ENCODE data around the gene TIMP3.

DNA sequence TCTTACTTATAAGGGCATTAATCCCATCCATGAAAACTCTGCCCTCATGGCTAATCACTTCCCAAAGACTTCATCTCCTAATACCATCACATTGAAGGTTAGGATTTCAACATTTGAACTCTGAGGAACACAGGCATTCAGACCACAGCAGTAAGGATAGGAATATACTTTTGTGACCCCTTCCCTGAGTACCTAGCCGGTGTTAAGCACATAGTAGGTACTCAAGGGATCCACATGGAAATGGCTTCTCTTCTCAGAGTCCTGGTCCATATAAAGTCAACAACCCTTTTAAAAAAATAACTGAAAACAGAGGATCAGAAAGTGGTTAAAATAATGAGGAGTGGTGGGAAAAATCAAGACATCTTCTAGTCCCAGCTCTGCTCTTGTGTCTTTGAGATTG lies 78.0 kb downstream of the TIMP3 start:
- TF ChIP-seq, protein P1, sequence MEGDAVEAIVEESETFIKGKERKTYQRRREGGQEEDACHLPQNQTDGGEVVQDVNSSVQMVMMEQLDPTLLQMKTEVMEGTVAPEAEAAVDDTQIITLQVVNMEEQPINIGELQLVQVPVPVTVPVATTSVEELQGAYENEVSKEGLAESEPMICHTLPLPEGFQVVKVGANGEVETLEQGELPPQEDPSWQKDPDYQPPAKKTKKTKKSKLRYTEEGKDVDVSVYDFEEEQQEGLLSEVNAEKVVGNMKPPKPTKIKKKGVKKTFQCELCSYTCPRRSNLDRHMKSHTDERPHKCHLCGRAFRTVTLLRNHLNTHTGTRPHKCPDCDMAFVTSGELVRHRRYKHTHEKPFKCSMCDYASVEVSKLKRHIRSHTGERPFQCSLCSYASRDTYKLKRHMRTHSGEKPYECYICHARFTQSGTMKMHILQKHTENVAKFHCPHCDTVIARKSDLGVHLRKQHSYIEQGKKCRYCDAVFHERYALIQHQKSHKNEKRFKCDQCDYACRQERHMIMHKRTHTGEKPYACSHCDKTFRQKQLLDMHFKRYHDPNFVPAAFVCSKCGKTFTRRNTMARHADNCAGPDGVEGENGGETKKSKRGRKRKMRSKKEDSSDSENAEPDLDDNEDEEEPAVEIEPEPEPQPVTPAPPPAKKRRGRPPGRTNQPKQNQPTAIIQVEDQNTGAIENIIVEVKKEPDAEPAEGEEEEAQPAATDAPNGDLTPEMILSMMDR (conservative IDR thresholded peaks at IDR 0.05 in 1 of 2, IDR thresholded peaks at IDR 0.05 in 1 of 2; ENCODE audit: low read depth in 1 of 2, low read length in 2 of 2), result no peak
- no peak for TF ChIP-seq EZH2 (IDR thresholded peaks at IDR 0.05; ENCODE audit: low read length, missing control alignments)
